Fibroblast of peridontal ligament (primary cell): ENCODE results near the gene SBF2.
"Not testable (repeated sequence)": the region's sequence is repeated elsewhere in the genome, so short reads cannot be mapped to it uniquely, and the experiment has no call there.

Experiments
- DNase-seq: peaks from one replicate; pipeline ENCODE4 v3.0.0-alpha.2; 2010; ENCODE audit errors: extremely low read depth

Gene SBF2

GRCh38 chr11:10117709-10118351 lies 176.2 kb downstream of the SBF2 start:
- peak; percentile 92 for DNase-seq

- DNase-seq = no peak
These were observed 177.4 kb downstream of the SBF2 start for GRCh38 chr11:10116588-10116987.

GRCh38 chr11:10114593-10115404 lies 179.2 kb downstream of the SBF2 start:
- DNase-seq = peak; percentile 38

- DNase-seq = no peak
These were observed 180.2 kb downstream of the SBF2 start for GRCh38 chr11:10113852-10114251.

- peak; percentile 98 for DNase-seq
These were observed 184.2 kb downstream of the SBF2 start for GRCh38 chr11:10109806-10110205.

- DNase-seq = peak; percentile 91
These were observed 184.9 kb downstream of the SBF2 start for GRCh38 chr11:10108915-10109680.

DNA sequence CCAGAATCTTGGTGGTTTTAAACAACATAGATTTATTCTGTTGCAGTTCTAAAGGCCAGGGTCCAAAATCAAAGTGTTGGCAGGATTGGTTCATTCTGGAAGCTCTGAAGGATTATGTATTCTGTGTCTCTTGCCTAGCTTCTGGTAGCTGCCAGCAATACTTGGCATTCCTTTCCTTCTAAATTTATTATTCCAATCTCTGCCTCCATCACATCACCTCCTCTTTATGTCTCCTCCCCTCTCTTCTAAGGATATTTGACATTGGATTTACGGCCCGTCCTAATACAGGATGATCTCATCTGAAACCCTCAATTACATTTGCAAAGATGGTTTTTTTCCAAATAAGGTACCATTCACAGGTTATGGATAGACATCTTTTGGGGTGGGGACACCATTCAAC lies 186.5 kb downstream of the SBF2 start:
- DNase-seq = no peak

DNA sequence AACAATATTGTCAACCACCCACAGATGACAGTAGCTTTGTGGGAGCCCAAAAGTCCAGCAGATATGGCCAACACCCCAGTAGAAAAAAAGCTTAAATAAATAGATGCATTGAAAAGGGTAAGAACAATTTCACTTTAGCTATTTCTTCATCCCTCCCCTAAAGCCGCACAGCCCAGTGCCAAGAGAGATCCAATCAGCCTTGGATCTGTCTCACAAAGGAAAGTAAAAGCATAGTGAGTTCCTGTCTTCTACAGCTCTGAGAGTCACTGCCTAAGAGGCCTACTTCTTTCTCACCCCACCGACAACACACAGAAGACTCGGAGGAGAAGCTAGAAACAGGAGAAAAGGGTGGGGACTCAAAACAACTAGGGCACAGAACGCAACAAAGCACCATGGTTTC lies 196.4 kb downstream of the SBF2 start:
- DNase-seq = no peak

DNA sequence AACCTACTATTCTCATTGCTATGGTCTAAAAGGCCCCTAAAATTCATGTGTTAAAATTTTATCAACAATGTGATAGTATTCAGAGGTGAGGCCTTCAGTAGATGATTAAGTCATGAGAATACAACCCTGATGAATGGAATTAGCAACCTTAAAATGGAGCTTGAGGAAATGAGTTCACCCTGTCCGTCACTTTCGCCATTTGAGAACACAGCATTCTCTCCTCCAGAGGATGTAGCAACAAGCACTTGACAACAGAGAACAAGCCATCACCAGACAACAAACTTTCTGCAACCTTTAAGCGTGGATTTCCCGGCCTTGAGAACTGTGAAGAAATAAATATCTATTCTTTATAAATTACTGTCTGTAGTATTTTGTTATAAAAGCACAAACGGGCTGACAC lies 197.0 kb downstream of the SBF2 start:
- DNase-seq = no peak

- no peak for DNase-seq
These were observed 198.4 kb downstream of the SBF2 start for GRCh38 chr11:10095412-10096208.

GRCh38 chr11:10092426-10092825 lies 201.6 kb downstream of the SBF2 start:
- no peak for DNase-seq

- DNase-seq = no peak
These were observed 202.5 kb downstream of the SBF2 start for GRCh38 chr11:10091314-10092045.

GRCh38 chr11:10087923-10088225 lies 206.1 kb downstream of the SBF2 start:
- DNase-seq = not testable (repeated sequence)

- no peak for DNase-seq
These were observed 206.7 kb downstream of the SBF2 start for GRCh38 chr11:10087186-10087922.

DNA sequence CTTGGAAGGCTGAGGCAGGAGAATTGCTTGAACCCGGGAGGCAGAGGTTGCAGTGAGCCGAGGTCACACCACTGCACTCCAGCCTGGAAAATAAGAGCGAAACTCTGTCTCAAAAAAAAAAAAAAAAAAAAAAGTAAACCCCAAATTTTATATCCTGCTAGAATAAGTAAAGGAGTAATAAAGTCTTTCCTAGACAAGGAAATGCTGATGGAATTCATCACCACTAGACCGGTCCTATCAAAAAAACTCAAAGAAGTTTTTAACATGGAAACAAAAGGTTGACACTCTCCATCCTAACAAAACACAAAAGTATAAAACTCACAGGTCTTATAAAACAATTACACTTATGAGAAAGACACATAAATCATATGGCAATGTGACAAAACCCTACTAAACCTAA lies 213.9 kb downstream of the SBF2 start:
- no peak for DNase-seq

GRCh38 chr11:10076458-10077141 lies 217.4 kb downstream of the SBF2 start:
- DNase-seq = peak; percentile 77

- DNase-seq = no peak
These were observed 218.9 kb downstream of the SBF2 start for GRCh38 chr11:10075141-10075540.

- no peak for DNase-seq
These were observed 221.2 kb downstream of the SBF2 start for GRCh38 chr11:10072841-10073240.

GRCh38 chr11:10072142-10072541 lies 221.9 kb downstream of the SBF2 start:
- peak; percentile 80 for DNase-seq
